ENCODE data around the gene MACROD1.

MACROD1 gene

GRCh38 chr11:64094463-64095260 lies 71.3 kb downstream of the MACROD1 start:
- Histone ChIP-seq H3K9me3 (ENCODE audit: control insufficient read depth, low read length) (no peaks in the 10 kb centered on the region), H3K4me1 (no peaks in the 10 kb centered on the region), H3K79me2 (no peaks in the 10 kb centered on the region), H3K36me3 (ENCODE audit: control insufficient read depth, insufficient read depth, low read length) (no peaks in the 10 kb centered on the region), H3K4me3 (ENCODE audit: low read depth, low read length) (no peak overlapping the region), H3K4me2 (ENCODE audit: low read length) (no peak overlapping the region), H2AFZ (no peak overlapping the region), H3K27ac (no peak overlapping the region), H3K9ac (no peak overlapping the region), H3K27me3 (ENCODE audit: control insufficient read depth, insufficient read depth, low read length) (no peaks in the 10 kb centered on the region)
- TF ChIP-seq CTCF (IDR thresholded peaks at IDR 0.05): no peak

GRCh38 chr11:64093233-64094039 lies 72.5 kb downstream of the MACROD1 start:
- H3K27ac ChIP-seq: no peak overlapping the region
- no peaks in the 10 kb centered on the region for H3K27me3 ChIP-seq (ENCODE audit: control insufficient read depth, insufficient read depth, low read length)
- no peaks in the 10 kb centered on the region for H3K9me3 ChIP-seq (ENCODE audit: control insufficient read depth, low read length)
- no peak overlapping the region for H3K4me2 ChIP-seq (ENCODE audit: low read length)
- H3K36me3 ChIP-seq (ENCODE audit: control insufficient read depth, insufficient read depth, low read length): no peaks in the 10 kb centered on the region
- no peaks in the 10 kb centered on the region for H3K79me2 ChIP-seq
- no peaks in the 10 kb centered on the region for H3K4me1 ChIP-seq
- H2AFZ ChIP-seq: no peak overlapping the region
- no peak for TF ChIP-seq CTCF (IDR thresholded peaks at IDR 0.05)
- H3K4me3 ChIP-seq (ENCODE audit: low read depth, low read length): no peak overlapping the region
- H3K9ac ChIP-seq: no peak overlapping the region

GRCh38 chr11:64092761-64093136 lies 73.2 kb downstream of the MACROD1 start:
- H3K36me3 ChIP-seq (ENCODE audit: control insufficient read depth, insufficient read depth, low read length): no peaks in the 10 kb centered on the region
- no peaks in the 10 kb centered on the region for H3K9me3 ChIP-seq (ENCODE audit: control insufficient read depth, low read length)
- H3K27me3 ChIP-seq (ENCODE audit: control insufficient read depth, insufficient read depth, low read length): no peaks in the 10 kb centered on the region
- TF ChIP-seq CTCF (IDR thresholded peaks at IDR 0.05): no peak
- no peak overlapping the region for H3K27ac ChIP-seq
- no peak overlapping the region for H2AFZ ChIP-seq
- no peak overlapping the region for H3K9ac ChIP-seq
- no peaks in the 10 kb centered on the region for H3K79me2 ChIP-seq
- H3K4me3 ChIP-seq (ENCODE audit: low read depth, low read length): no peak overlapping the region
- H3K4me1 ChIP-seq: no peaks in the 10 kb centered on the region
- no peak overlapping the region for H3K4me2 ChIP-seq (ENCODE audit: low read length)

GRCh38 chr11:64092111-64092760 lies 73.7 kb downstream of the MACROD1 start:
- Histone ChIP-seq H3K27me3 (ENCODE audit: control insufficient read depth, insufficient read depth, low read length) (no peaks in the 10 kb centered on the region), H3K4me2 (ENCODE audit: low read length) (no peak overlapping the region)

More at GRCh38 chr11:64092111-64092760, 73.7 kb downstream of the MACROD1 start:
- Histone ChIP-seq H3K9ac (no peak overlapping the region), H3K79me2 (no peaks in the 10 kb centered on the region), H3K36me3 (ENCODE audit: control insufficient read depth, insufficient read depth, low read length) (no peaks in the 10 kb centered on the region), H3K9me3 (ENCODE audit: control insufficient read depth, low read length) (no peaks in the 10 kb centered on the region), H3K4me3 (ENCODE audit: low read depth, low read length) (no peak overlapping the region), H2AFZ (no peak overlapping the region), H3K27ac (no peak overlapping the region), H3K4me1 (no peaks in the 10 kb centered on the region)
- TF ChIP-seq CTCF (IDR thresholded peaks at IDR 0.05): no peak
